CD14-positive monocyte (primary cell): Measurements from ENCODE around the gene KLHL8. TPM values are rescaled to one million over a fixed set of nuclear protein-coding genes. Genes with fewer than 3 reads are reported as not detected.

Source experiments
- DNase-seq, 3 donors: peaks; one replicate each; pipeline ENCODE4 v3.0.0-alpha.2; 2011 to 2022
- H2AFZ ChIP-seq: 2 replicates; pipeline ENCODE4 v1.6.0; 2012; ENCODE audit warnings: mild to moderate bottlenecking, low read depth, low read length, inconsistent platforms; ENCODE audit not compliant: insufficient read depth, poor library complexity, severe bottlenecking
- H3K27ac ChIP-seq, 2 donors: 1 replicate in 1 of 2; 2 replicates in 1 of 2; pipeline ENCODE4 v1.5.1; 2012 to 2013; ENCODE audit warnings: low read length in 2 of 2, control low read depth in 1 of 2, inconsistent platforms in 1 of 2, low read depth in 1 of 2, mild to moderate bottlenecking in 1 of 2
- H3K27me3 ChIP-seq, 2 donors: one replicate each; pipeline versions ENCODE4 v1.6.0 to v1.6.1; 2011 to 2013; ENCODE audit warnings: low read length in 2 of 2; ENCODE audit not compliant: control insufficient read depth in 2 of 2, insufficient read depth in 2 of 2
- H3K36me3 ChIP-seq, 2 donors: replicated peaks in 1 of 2; 1 replicate in 1 of 2; 2 replicates in 1 of 2; pipeline versions ENCODE4 v1.5.1 to v1.6.1; 2012 to 2013; ENCODE audit warnings: low read length in 2 of 2, control low read depth in 1 of 2, inconsistent platforms in 1 of 2, mild to moderate bottlenecking in 1 of 2; ENCODE audit not compliant: insufficient read depth in 2 of 2, control insufficient read depth in 1 of 2
- H3K4me1 ChIP-seq, 2 donors: 1 replicate in 1 of 2; 2 replicates in 1 of 2; pipeline versions ENCODE4 v1.5.1 to v1.6.1; 2012 to 2013; ENCODE audit warnings: low read length in 2 of 2, control low read depth in 1 of 2, inconsistent platforms in 1 of 2, mild to moderate bottlenecking in 1 of 2, moderate library complexity in 1 of 2; ENCODE audit not compliant: insufficient read depth in 2 of 2, control insufficient read depth in 1 of 2
- H3K4me2 ChIP-seq: replicated peaks from 2 replicates; pipeline ENCODE3; 2012; ENCODE audit warnings: low read length, moderate library complexity, mild to moderate bottlenecking; ENCODE audit not compliant: poor library complexity, severe bottlenecking; ENCODE audit errors: extremely low read depth
- H3K4me3 ChIP-seq, 3 experiments: fragments of 200-600 bp in 1 of 3; sonication (generic) in 1 of 3; replicated peaks in 1 of 3; 1 replicate in 2 of 3; 2 replicates in 1 of 3; pipeline ENCODE4 v1.5.1; 2011 to 2013; ENCODE audit warnings: low read length in 3 of 3, mild to moderate bottlenecking in 3 of 3, control low read depth in 2 of 3, low read depth in 2 of 3, inconsistent platforms in 1 of 3, moderate library complexity in 1 of 3
- H3K79me2 ChIP-seq: 2 replicates; pipeline ENCODE4 v1.6.0; 2012; ENCODE audit warnings: mild to moderate bottlenecking, control low read depth, inconsistent platforms, low read length, moderate library complexity; ENCODE audit not compliant: insufficient read depth
- H3K9ac ChIP-seq: 2 replicates; pipeline ENCODE4 v1.6.0; 2017; ENCODE audit warnings: low read length, mild to moderate bottlenecking; ENCODE audit not compliant: insufficient read depth, poor library complexity, severe bottlenecking
- H3K9me3 ChIP-seq, 2 donors: replicated peaks in 1 of 2; 1 replicate in 1 of 2; 2 replicates in 1 of 2; pipeline versions ENCODE4 v1.5.1 to v1.6.1; 2012 to 2013; ENCODE audit warnings: low read length in 2 of 2, control low read depth in 1 of 2; ENCODE audit not compliant: control insufficient read depth in 1 of 2, insufficient read depth in 1 of 2
- H4K20me1 ChIP-seq: 2 replicates; pipeline ENCODE4 v1.6.0; 2012; ENCODE audit warnings: mild to moderate bottlenecking, low read length, control low read depth, moderate library complexity; ENCODE audit not compliant: insufficient read depth
- H3K27ac Mint-ChIP-seq, 7 donors: one replicate each; pipeline ENCODE4 v1.8.0; 2020; ENCODE audit warnings: mild to moderate bottlenecking in 7 of 7, mixed read lengths in 7 of 7, moderate library complexity in 6 of 7, inconsistent platforms in 2 of 7
- H3K27me3 Mint-ChIP-seq, 3 donors: one replicate each; pipeline ENCODE4 v1.8.0; 2021 to 2022; ENCODE audit warnings: low read depth in 3 of 3, mild to moderate bottlenecking in 3 of 3, mixed read lengths in 3 of 3, moderate library complexity in 3 of 3, inconsistent platforms in 1 of 3
- H3K36me3 Mint-ChIP-seq, 2 donors: one replicate each; pipeline ENCODE4 v1.8.0; 2020; ENCODE audit warnings: mixed read lengths in 2 of 2, inconsistent platforms in 1 of 2, mild to moderate bottlenecking in 1 of 2
- H3K4me1 Mint-ChIP-seq: one replicate; pipeline ENCODE4 v1.8.0; 2020; ENCODE audit warnings: mild to moderate bottlenecking, mixed read lengths
- H3K4me3 Mint-ChIP-seq, 2 donors: one replicate each; pipeline ENCODE4 v1.8.0; 2020; ENCODE audit warnings: mild to moderate bottlenecking in 2 of 2, mixed read lengths in 2 of 2, moderate library complexity in 1 of 2
- H3K9me3 Mint-ChIP-seq, 7 donors: one replicate each; pipeline ENCODE4 v1.8.0; 2020 to 2022; ENCODE audit warnings: mixed read lengths in 7 of 7, mild to moderate bottlenecking in 6 of 7, moderate library complexity in 6 of 7, inconsistent platforms in 2 of 7
- CTCF ChIP-seq: fragments of 200-600 bp; IDR thresholded peaks from one replicate; pipeline ENCODE4 v1.8.0; 2022; ENCODE audit warnings: antibody characterized with exemption, mild to moderate bottlenecking
- WGBS: methylation state at CpG from one replicate; pipeline ENCODE4 v1.1.5; 2013; ENCODE audit warnings: missing lambda C conversion rate; ENCODE audit not compliant: insufficient coverage; 5-methylcytosine and 5-hydroxymethylcytosine counted together
- intact Hi-C, 2 donors: fragments of 100-400 bp; cut with micrococcal nuclease; formaldehyde crosslinking; loops; one replicate each; pipeline versions ENCODE4 v1.15.0 to v1.15.1; 2023
- polyA plus RNA-seq, 3 donors: library from polyadenylated mRNA; depleted of rRNA in 1 of 3; unstranded in 2 of 3; stranded (reverse) in 1 of 3; fragments of 300-500 nt in 2 of 3; fragments of >200 nt in 1 of 3; fragmentation: Illumina TruSeq in 2 of 3; gene quantifications; 1 replicate in 2 of 3; 2 replicates in 1 of 3; pipeline ENCODE4 v1.2.3, GENCODE V29; 2012 to 2021

The KLHL8 gene
- polyA plus RNA-seq, 3 donors = 7.5 to 28.6 (median 23.7) TPM

- H3K4me1 ChIP-seq = no peaks in the 10 kb centered on the region
- H3K27ac ChIP-seq = no peak overlapping the region
- no peaks in the 10 kb centered on the region for H3K27me3 ChIP-seq
- no peak overlapping the region for H2AFZ ChIP-seq
- H3K4me2 ChIP-seq = no peak overlapping the region
- Mint-ChIP-seq H3K27me3 (no peaks in the 10 kb centered on the region), H3K4me1 (no peaks in the 10 kb centered on the region), H3K27ac (no peak overlapping the region), H3K36me3 (peaks cover 82 to 96% of the 10 kb centered on the region in 2 donors), H3K9me3 (no peaks in the 10 kb centered on the region), H3K4me3 (no peak overlapping the region)
- DNase-seq = no peak
- H3K9me3 ChIP-seq = no peaks in the 10 kb centered on the region
- H3K79me2 ChIP-seq = no peaks in the 10 kb centered on the region
- peaks cover 94 to 100% of the 10 kb centered on the region in 2 donors for H3K36me3 ChIP-seq
- intact Hi-C loops = no loop called here
- no peaks in the 10 kb centered on the region for H4K20me1 ChIP-seq
- H3K9ac ChIP-seq = no peak overlapping the region
- no peak for TF ChIP-seq CTCF
- WGBS = 85% methylated on average over 4 of the region's 8 CpGs
- no peak overlapping the region for H3K4me3 ChIP-seq
These were observed 88.4 kb downstream of the KLHL8 start for GRCh38 chr4:87132035-87132434.

GRCh38 chr4:87130985-87131703 lies 89.3 kb downstream of the KLHL8 start:
- no peak for DNase-seq
- Histone ChIP-seq H3K9me3 (no peaks in the 10 kb centered on the region), H4K20me1 (no peaks in the 10 kb centered on the region), H3K27me3 (no peaks in the 10 kb centered on the region), H3K9ac (no peak overlapping the region), H3K79me2 (no peaks in the 10 kb centered on the region), H2AFZ (no peak overlapping the region), H3K36me3 (peaks cover 90 to 100% of the 10 kb centered on the region in 2 donors), H3K4me3 (no peak overlapping the region), H3K4me1 (no peaks in the 10 kb centered on the region), H3K27ac (no peak overlapping the region), H3K4me2 (no peak overlapping the region)
- Mint-ChIP-seq H3K4me1 (no peaks in the 10 kb centered on the region), H3K36me3 (peaks cover 84 to 96% of the 10 kb centered on the region in 2 donors), H3K27ac (peak overlapping the region in 1 of 7 donors; percentile 52), H3K27me3 (no peaks in the 10 kb centered on the region), H3K9me3 (no peaks in the 10 kb centered on the region), H3K4me3 (no peak overlapping the region)
- WGBS = 100% methylated on average over 2 of the region's 7 CpGs
- no peak for TF ChIP-seq CTCF
- intact Hi-C loops = no loop called here
